CD4-positive, alpha-beta T cell treated with Interleukin-15 for 4 hours (primary cell): ENCODE results near the gene ZNF628.
A peak's percentile ranks its signal among the peaks of the same experiment; 100 is the strongest.
"Not testable (repeated sequence)": the region's sequence is repeated elsewhere in the genome, so short reads cannot be mapped to it uniquely, and the experiment has no call there.

Experiments
- DNase-seq: peaks from one replicate; pipeline ENCODE4 v3.0.0-alpha.2; 2020; ENCODE audit warnings: low spot score

ZNF628 gene

GRCh38 chr19:55476100-55476775 lies at the start of gene ZNF628:
ZNF628 (plus strand) TSS chr19:55476617; CDS start chr19:55479911, 3,294 bp downstream.
- DNase-seq: peak; percentile 98

- no peak for DNase-seq
Measured at GRCh38 chr19:55431183-55431582, 45.2 kb upstream of the ZNF628 start.

- DNase-seq: no peak
Measured at GRCh38 chr19:55432241-55432959, 44.0 kb upstream of the ZNF628 start.

GRCh38 chr19:55433292-55433691 lies 43.1 kb upstream of the ZNF628 start:
- no peak for DNase-seq

GRCh38 chr19:55434356-55434919 lies 42.0 kb upstream of the ZNF628 start:
- no peak for DNase-seq

- no peak for DNase-seq
Measured at GRCh38 chr19:55435020-55435419, 41.4 kb upstream of the ZNF628 start.

- no peak for DNase-seq
Measured at GRCh38 chr19:55436847-55437246, 39.6 kb upstream of the ZNF628 start.

GRCh38 chr19:55437410-55437809 lies 39.0 kb upstream of the ZNF628 start:
- no peak for DNase-seq

GRCh38 chr19:55439052-55439451 lies 37.4 kb upstream of the ZNF628 start:
- DNase-seq: no peak

GRCh38 chr19:55440411-55441105 lies 35.9 kb upstream of the ZNF628 start:
- no peak for DNase-seq

- DNase-seq: no peak
Measured at GRCh38 chr19:55441319-55441691, 35.1 kb upstream of the ZNF628 start.

- no peak for DNase-seq
Measured at GRCh38 chr19:55441692-55442321, 34.6 kb upstream of the ZNF628 start.

- no peak for DNase-seq
Measured at GRCh38 chr19:55442372-55442961, 34.0 kb upstream of the ZNF628 start.

- DNase-seq: no peak
Measured at GRCh38 chr19:55443045-55443823, 33.2 kb upstream of the ZNF628 start, which contains the start of gene SHISA7. SHISA7 (minus strand) TSS chr19:55443300; CDS start chr19:55442863, 437 bp downstream.

GRCh38 chr19:55443824-55444480 lies 32.5 kb upstream of the ZNF628 start:
- DNase-seq: no peak

GRCh38 chr19:55444646-55445045 lies 31.8 kb upstream of the ZNF628 start:
- DNase-seq: no peak

GRCh38 chr19:55446060-55446459 lies 30.4 kb upstream of the ZNF628 start:
- no peak for DNase-seq

- no peak for DNase-seq
Measured at GRCh38 chr19:55447421-55448174, 28.8 kb upstream of the ZNF628 start.

- not testable (repeated sequence) for DNase-seq
Measured at GRCh38 chr19:55448175-55448490, 28.3 kb upstream of the ZNF628 start.

- DNase-seq: no peak
Measured at GRCh38 chr19:55449469-55449868, 26.9 kb upstream of the ZNF628 start.
